Measurements from ENCODE around the gene WDR88.
"Not testable (repeated sequence)": the region's sequence is repeated elsewhere in the genome, so short reads cannot be mapped to it uniquely, and the experiment has no call there.

WDR88 gene

GRCh38 chr19:33129901-33130300, 2.0 kb upstream of the WDR88 start:
- no peak for DNase-seq

DNA sequence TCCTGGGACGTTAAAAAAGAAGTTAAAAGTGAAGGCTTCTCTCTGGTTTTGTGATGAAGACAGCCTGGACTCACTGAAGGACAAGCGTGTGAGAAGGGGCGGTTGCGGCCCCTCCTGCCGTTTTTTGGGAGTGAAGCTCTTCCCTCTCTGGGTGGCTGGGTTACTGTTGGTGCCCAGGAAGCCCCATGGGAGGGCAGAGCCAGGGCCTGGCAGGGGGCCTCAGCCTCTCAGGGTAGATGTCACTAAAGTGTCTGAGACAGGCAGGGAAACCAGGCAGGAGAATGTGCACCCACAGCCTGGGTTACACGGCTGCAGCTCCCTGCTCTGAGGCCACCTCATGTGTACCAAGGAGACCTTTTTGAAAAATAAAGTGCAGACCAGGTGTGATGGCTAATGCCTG, 1.5 kb upstream of the WDR88 start:
- no peak for DNase-seq

GRCh38 chr19:33132425-33132824, 511 bp downstream of the WDR88 start:
- DNase-seq, result no peak

GRCh38 chr19:33133438-33134031, 1.6 kb downstream of the WDR88 start:
- no peak for DNase-seq

- DNase-seq, result no peak
Measured at GRCh38 chr19:33134571-33135041, 2.7 kb downstream of the WDR88 start.

DNA sequence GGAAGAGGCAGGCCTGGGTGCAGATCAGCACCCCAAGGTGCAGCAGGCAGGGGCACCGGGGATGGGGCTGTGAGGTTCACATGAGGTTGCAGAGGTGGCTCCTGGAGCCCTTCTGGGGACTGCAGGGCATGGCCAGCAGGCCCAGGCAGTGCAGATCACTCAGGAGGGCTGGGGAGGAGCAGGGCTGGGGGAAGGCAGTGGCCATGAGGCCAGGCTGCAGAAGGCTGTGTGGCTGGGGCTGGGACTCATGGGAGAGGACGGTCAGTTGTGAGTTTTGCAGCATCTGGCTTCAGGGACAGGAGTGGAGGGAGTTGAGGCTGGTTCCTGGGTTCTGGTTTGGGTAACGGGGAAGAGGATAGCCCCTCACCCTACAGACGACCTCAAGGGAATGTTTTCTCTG, 7.3 kb downstream of the WDR88 start:
- DNase-seq, result no peak

DNA sequence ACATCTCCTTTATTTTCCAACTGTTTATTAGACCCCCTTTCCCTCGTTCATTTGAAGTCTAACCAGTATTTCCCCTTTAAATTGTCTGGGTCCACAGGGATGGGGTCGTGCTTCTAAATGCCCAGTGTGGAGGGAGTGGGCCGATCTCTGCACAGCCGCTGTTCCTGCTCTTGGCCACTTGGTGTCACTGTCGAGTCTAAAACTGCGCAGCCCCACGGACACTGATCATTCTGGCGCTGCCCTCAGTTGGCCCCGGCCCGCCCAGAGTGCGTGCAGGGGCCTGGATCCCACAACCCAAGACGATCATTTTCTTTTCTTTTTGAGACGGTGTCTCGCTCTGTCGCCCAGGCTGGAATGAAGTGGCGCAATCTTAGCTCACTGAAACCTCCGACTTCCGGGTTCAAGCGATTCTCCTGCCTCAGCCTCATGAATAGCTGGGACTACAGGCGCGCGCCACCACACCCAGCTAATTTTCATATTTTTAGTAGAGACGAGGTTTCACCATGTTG, 12.0 kb downstream of the WDR88 start:
- peak in 1 of 2 experiments; percentile 28 for DNase-seq

GRCh38 chr19:33146209-33146608, 14.3 kb downstream of the WDR88 start:
- no peak for DNase-seq

GRCh38 chr19:33147538-33147937, 15.6 kb downstream of the WDR88 start:
- no peak for DNase-seq

GRCh38 chr19:33150852-33151518, 19.1 kb downstream of the WDR88 start:
- DNase-seq, result no peak

DNA sequence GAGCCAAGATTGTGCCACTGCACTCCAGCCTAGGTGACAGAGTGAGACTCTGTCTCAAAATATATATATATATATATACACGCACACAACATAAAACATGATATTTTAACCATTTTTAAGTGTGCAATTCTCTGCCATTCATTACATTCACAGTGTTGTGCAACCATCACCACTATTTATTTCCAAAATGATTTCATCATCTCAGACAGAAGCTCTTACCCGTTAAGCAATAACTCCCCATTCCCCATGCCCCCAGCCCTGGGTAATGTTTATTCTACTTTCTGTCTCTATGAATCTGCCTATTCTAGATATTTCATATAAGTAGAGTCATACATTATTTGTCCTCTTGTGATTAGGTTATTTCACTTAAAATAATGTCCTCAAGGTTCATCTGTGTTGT, 20.3 kb downstream of the WDR88 start:
- DNase-seq, result no peak

GRCh38 chr19:33152625-33153024, 20.7 kb downstream of the WDR88 start:
- DNase-seq, result not testable (repeated sequence)

- not testable (repeated sequence) for DNase-seq
Measured at GRCh38 chr19:33154313-33154712, 22.4 kb downstream of the WDR88 start.

GRCh38 chr19:33156334-33156733, 24.4 kb downstream of the WDR88 start:
- DNase-seq, result no peak

DNA sequence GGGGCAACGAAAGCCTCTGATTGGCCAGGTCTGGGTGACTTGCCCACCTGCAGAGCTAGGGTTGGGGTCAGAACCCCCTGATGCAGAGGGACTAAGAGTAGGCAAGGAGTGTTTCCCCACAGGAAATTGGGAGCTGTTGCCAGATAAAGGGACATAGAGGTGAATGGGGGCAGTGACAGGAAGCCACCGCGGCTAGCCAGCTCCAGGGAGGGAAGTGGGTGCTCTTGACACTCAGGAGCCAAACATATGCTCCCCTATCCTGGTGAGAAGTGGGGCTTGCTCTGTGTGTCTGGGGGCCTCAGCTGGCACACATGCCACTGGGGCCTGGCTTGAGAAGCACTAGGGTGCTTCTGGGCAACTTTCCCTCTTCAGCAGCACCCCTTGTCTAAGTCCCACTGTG, 26.0 kb downstream of the WDR88 start:
- DNase-seq, result no peak

DNA sequence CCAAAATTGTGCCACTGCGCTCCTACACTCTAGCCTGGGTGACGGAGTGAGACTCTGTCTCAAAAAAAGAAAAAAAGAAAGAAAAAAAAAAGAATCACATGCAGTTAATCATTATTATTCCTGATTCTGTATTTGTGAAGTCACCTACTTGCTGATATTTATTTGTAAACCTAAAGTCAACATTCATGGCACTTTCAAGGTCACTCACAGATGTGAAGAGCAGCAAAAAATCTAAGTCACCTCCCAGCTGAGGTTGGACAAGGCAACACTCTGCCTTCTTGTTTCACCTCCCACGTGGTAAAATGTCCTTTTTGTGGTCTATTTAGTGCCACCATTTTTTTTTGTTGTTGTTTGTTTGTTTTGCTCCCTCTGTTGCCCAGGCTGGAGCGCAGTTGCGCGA, 26.5 kb downstream of the WDR88 start:
- no peak for DNase-seq

DNA sequence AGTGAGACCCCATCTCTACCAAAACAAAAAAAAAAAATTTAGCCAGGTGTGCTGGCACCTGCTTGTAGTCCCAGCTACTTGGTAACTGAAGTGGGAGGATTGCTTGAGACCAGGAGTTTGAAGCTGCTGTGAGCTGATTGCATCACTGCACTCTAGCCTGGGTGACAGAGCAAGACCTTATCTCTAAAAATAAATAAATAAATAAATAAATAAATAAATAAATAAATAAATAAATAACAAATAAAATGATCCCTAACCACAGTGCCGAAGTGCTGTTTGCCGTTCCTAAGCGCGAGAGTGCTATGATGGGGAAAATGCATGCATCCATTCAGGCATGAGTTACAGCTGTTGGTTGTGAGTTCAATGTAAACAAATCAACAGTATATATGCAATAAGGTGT, 27.2 kb downstream of the WDR88 start:
- no peak for DNase-seq

- no peak for DNase-seq
Measured at GRCh38 chr19:33159893-33160292, 28.0 kb downstream of the WDR88 start.

DNA sequence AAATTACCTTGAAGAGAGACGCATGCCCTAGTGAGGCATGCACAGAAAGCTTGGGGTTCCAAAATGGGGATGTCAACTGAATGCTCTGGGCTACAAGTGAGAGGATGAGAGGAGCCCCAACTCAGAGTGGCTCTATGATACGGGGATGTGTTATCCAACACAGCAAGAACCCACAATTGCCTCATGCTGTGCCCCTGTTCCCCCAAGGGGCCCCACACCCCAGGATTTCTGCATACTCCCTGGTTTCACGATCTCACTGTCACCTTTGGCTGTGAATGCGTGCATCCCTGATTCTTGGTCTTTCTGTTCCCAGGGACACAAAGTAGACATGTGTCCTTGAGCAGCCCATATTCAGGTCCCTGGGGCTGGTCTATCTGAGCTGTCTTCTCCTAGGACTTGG, 29.3 kb downstream of the WDR88 start:
- no peak for DNase-seq

DNA sequence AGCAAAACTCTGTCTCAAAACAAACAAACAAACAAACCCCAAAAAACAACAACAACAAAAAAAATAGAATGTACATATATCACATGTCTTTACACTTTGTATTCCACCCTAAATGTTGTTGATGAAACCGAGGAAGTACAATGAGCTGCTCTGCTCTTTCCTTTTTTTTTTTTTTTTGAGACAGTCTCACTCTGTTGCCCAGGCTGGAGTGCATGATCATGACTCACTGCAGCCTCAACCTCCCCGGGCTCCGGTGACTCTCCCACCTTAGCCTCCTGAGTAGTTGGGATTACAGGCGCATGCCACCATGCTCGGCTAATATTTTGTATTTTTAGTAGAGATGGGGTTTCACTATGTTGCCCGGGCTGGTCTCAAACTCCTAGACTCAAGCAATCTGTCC, 31.6 kb downstream of the WDR88 start:
- DNase-seq, result no peak

- DNase-seq, result not testable (repeated sequence)
Measured at GRCh38 chr19:33166037-33166436, 34.1 kb downstream of the WDR88 start.

DNA sequence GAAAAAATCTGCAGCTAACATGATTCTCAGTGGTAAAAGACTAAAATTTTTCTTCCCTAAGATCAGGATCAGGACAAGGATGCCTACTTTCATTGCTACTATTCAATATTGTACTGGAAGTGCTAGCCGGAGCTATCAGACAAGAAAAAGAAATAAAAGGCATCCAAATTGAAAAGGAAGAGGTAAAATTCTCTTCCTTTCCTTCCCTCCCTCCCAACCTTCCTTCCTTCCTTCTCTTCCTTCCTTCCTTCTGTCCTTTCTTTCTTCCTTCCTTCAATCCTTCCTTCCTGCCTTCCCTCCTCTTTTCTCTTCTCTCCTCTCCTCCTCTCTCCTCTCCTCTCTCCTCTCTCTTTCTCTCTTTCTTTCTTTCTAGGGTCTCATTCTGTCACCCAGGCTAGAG, 35.5 kb downstream of the WDR88 start:
- no peak for DNase-seq

DNA sequence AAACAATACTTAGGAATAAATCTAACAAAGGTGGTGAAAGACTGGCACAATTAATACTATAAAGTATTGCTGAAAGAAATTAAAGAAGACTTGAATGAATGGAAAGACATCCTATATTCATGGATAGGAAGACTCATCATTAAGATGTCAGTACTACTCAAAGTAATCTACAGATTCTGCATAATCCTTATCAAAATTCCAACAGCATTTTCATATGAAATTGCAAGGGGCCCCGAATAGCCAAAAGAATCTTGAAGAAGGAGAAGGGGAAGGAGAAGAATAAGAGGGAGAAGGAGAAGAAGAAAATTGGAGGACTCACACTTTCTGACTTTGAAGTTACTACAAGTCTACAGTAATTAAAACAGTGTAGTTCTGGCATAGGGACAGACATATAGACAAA, 36.6 kb downstream of the WDR88 start:
- no peak for DNase-seq

DNA sequence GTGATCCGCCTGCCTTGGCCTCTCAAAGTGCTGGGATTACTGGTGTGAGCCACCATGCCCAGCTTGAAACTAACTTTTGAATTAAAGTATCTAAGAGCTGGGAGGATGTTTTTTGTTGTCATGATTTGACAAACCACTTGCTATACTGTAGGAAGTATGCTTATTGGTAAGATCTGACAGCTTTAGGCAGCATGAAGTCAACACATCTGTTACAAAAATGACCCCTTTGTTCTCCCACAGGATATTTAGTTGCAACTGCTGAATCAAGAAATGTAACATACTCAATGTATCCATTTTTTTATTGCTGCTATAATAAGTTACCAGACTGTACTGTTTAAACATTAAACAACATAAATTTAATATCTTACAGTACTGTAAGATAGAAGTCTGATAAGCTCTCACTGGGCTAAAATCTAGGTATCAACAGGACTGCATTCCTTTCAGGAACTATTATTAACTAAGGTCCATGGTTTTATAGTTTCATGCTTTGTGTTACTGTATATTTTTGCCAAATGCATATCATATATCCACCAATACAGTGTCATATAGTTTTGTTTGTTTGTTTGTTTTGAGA, 39.4 kb downstream of the WDR88 start:
- DNase-seq, result no peak

Measured in NCI-H2081 (cell line).